ENCODE results near the gene ACOT8. TPM values are rescaled to one million over a fixed set of nuclear protein-coding genes. Genes with fewer than 3 reads are reported as not detected.
A peak's percentile ranks its signal among the peaks of the same experiment; 100 is the strongest.
"Not testable (repeated sequence)": the region's sequence is repeated elsewhere in the genome, so short reads cannot be mapped to it uniquely, and the experiment has no call there.

The ACOT8 gene
- total RNA-seq, 1 donor from 2014 or later: 24.9 TPM

DNA sequence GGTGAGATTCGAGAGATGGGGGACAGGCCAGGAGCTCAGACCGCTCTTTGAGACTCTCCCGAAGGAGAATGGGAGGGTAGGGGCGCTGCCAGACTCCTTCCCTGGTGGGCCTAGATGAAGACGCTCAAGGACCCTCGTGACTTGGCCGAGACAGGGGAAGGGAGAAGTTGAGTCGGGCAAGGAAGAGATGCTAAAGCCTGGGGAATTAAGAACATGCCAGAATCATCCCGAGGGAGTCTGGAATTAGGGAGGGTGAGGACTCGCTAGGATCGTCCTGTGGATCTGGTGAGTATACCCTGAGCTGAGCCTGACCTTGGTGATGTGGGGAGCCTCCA is 44.2 kb downstream of the ACOT8 start:
- intact Hi-C loops (cut with DNase I): no loop called here
- DNase-seq (ENCODE audit: low spot score): no peak

DNA sequence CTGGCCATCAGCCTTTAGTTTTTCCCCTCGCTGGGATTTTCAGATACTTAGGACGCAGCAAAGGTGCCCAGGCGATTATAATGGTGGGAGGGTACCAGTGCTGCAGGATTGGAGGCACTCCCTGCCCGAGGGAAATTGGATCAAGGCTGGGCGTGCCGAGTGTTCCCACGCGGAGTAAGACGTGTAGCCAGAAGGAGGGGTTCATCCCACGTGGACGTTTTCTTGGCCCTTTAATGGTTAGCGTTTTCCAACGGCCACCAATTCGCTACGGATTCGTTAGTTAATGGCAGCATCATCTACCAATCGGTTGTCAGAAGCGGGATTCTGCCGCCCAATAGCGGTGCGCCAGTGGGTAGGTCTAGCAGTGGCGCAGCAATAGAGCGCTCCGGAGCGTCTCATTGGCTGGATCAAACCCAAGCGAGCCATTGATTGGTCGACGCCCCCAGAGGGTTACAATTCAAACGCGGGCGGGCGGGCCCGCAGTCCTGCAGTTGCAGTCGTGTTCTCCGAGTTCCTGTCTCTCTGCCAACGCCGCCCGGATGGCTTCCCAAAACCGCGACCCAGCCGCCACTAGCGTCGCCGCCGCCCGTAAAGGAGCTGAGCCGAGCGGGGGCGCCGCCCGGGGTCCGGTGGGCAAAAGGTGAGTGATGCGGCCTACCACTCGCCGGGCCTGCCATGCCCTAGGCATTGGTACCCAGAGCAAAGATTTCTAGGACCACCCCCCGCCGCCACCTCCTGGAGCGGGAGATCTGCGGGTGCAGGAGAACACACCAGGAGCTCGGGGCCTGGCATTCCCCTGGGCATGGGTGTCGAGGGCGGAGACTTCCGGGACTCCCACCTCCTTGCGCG is 44.8 kb downstream of the ACOT8 start, which contains the start of gene UBE2C:
TSS of gene UBE2C (plus strand) at position 488 of the 849 bp plus-strand sequence. CDS start at position 540, 52 bp downstream.
- DNase-seq (ENCODE audit: low spot score): peak; percentile 97
- intact Hi-C loops (cut with DNase I): no loop called here

DNA sequence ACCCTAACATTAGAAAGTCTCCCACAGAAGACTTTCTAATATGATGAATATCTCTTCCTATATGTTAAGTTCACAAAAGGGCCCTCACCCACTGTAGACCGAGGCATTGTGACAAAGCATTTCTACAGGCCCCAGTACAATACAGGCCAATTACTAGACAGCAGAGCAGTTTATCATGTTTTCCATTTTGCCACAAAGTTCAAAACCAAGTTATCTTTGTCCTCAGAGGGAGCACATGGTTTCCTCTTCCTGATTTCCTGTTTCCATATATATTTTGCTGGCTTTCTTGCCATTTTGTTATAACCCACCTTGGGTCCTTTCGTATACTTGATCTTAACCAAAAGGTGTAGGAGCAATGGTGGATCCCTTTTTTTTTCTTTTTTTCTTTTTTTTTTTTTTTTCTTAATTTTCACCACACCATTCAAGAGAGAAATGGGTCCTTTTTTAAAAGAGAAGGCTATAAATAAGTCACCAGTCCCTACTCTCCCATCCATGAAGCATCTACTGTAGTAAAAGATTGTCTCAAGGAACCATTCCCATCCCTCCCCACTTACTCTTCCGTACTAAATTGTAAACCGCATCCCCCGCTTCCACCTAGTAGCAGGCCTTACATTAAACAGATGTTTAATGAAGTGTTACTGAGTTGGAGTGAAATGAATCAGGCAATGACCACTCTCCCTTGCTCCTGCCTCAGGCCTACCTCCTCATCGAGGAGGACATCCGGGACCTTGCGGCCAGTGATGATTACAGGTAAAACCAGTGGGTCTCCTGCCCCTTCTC is 46.8 kb downstream of the ACOT8 start:
- intact Hi-C loops (cut with DNase I): no loop called here
- peak; percentile 26 for DNase-seq (ENCODE audit: low spot score)

- DNase-seq (ENCODE audit: low spot score): peak; percentile 66
- intact Hi-C loops (cut with DNase I): no loop called here
Observed at GRCh38 chr20:45801851-45802250, 55.3 kb downstream of the ACOT8 start.

DNA sequence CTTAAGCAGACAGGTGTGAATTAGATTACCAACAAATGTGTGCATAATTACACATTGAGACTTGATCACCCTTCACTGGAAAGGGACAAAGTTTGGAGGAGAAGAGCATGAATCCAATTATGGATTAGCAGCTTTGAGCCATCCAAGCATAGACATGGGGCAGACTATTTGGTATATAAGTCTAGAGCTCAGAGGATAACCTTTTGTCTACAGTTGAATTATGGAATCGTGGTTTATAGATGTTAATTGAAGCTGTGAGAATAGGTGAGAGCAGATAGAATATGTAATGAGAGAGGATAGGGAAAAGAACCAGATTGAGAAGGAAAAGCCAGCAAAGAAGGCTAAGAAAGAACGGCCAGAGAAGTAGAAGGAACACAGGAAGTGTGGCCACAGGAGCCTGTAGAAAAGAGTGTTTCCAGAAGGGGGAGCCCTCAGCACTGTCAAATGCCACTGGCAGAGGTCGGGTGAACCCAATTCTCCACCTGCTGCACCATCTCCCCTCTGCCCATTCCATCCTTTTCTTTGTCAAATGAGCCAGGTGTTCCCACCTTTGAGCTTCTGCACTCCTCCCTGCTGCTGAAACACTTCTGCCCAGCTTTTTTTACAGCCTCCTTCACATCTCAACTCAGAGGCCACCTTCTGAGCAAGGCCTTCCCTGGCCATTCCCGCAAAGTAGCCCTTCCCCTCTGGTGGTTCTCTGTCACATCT is 58.1 kb downstream of the ACOT8 start:
- intact Hi-C loops (cut with DNase I): no loop called here
- DNase-seq (ENCODE audit: low spot score): no peak

GRCh38 chr20:45797955-45798354 is 59.2 kb downstream of the ACOT8 start:
- intact Hi-C loops (cut with DNase I): not testable (repeated sequence)

DNA sequence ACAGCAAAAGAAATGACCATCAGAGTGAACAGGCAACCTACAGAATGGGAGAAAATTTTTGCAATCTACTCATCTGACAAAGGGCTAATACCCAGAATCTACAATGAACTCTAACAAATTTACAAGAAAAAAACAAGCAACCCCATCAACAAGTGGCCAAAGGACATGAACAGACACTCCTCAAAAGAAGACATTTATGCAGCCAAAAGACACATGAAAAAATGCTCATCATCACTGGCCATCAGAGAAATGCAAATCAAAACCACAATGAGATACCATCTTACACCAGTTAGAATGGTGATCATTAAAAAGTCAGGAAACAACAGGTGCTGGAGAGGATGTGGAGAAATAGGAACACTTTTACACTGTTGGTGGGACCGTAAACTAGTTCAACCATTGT is 59.7 kb downstream of the ACOT8 start:
- intact Hi-C loops (cut with DNase I); DNase-seq (ENCODE audit: low spot score): not testable (repeated sequence)

More at GRCh38 chr20:45797955-45798354, 59.2 kb downstream of the ACOT8 start:
- not testable (repeated sequence) for DNase-seq (ENCODE audit: low spot score)

DNA sequence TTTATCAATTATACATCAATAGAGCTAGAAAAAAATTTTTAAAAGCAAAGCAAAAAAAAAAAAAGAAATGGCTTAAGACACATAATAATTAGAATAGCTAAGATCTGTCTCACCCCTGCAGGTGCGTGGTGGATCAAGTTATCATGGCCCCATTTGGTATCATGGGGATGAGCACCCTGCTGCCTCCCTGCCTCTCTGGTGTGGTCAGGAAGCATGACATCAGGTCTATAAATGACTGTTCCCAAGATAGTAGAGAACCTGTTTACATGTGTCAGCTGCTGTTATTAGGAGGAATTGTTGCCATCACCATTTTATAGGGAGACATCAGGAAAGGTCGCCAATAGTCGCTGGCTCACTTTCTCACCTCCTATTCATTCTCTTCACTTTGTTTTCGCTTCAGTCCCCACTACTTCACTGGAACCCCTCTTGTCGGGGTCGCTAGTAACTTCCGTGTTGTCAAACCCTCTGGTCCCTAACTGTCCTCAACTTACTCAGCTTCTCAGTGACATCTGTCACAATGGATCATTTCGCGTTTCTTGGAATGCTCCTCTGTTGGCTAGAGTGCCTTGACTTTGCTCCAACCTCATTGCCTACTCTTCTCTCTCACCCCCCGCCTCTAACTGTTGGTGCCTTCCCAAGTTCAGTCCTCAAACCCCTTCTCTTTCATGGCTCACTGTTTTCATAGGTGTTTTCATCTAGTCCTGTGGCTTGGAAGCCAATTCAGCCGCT is 60.7 kb downstream of the ACOT8 start:
- DNase-seq (ENCODE audit: low spot score): peak; percentile 19
- intact Hi-C loops (cut with DNase I): no loop called here

DNA sequence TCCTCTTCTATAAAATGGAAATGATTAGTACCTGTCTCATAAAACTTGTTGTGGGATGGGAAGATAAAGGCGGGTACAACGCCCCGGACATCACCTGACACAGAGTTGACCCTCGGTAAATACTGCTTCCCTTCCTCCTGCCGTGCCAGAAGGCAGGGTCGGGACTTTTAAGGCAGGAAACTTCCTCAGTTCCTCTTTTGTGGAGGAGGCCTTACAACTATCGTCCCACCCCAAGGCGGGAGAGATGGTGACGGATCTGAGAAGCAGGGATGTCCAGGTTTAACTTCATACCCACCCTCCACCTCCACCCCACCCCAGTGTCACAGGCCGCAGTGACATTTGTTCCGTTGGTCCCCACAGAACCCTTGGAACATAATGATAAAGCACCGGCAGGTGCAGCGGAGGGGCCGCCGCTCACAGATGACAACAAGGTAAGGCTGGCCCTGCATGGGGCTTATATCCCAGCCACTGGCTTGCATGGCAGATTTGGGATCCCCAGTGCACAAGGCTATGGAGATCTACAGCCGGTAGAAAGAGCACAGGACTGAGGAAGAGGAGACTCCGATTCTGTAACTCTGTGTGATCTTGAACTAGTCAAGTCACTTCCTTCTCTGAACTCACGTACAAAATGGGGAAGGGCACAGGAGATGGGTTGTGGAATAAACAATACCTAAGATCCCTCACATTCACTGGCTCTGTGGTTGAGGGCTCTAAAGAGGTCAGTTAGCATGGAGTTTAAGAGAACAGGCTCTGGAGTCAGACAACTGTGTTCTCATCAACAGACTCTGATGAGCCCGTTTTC is 64.7 kb downstream of the ACOT8 start:
- peak; percentile 75 for DNase-seq (ENCODE audit: low spot score)
- intact Hi-C loops (cut with DNase I): no loop called here

Other genes starting within 250 kb of the ACOT8 start
- gene WFDC10A, start 227.7 kb downstream of the ACOT8 start, total RNA-seq: not detected
- not detected for gene WFDC9, start 226.1 kb downstream of the ACOT8 start, total RNA-seq
- gene WFDC11, start 187.2 kb downstream of the ACOT8 start, total RNA-seq: not detected
- gene WFDC13, start 155.4 kb downstream of the ACOT8 start, total RNA-seq: not detected
- gene WFDC10B, start 152.4 kb downstream of the ACOT8 start, total RNA-seq: not detected
- gene SPINT4, start 135.0 kb downstream of the ACOT8 start, total RNA-seq: not detected
- gene WFDC3, start 65.5 kb downstream of the ACOT8 start, total RNA-seq: 2.0 TPM
- gene DNTTIP1, start 65.4 kb downstream of the ACOT8 start, total RNA-seq: 26.3 TPM
- gene UBE2C, start 44.7 kb downstream of the ACOT8 start, total RNA-seq: 0.38 TPM
- gene TNNC2, start 30.1 kb downstream of the ACOT8 start, total RNA-seq: not detected
- 19.5 TPM for gene SNX21, start 23.6 kb downstream of the ACOT8 start, total RNA-seq
- gene ZSWIM3, start 222 bp upstream of the ACOT8 start, total RNA-seq: 2.0 TPM
- 6.9 TPM for gene ZSWIM1, start 23.8 kb upstream of the ACOT8 start, total RNA-seq
- gene SPATA25, start 30.2 kb upstream of the ACOT8 start, total RNA-seq: 3.3 TPM
- 7.6 TPM for gene NEURL2, start 33.8 kb upstream of the ACOT8 start, total RNA-seq
- 111 TPM for gene CTSA, start 33.9 kb upstream of the ACOT8 start, total RNA-seq
- gene PLTP, start 54.8 kb upstream of the ACOT8 start, total RNA-seq: 37.1 TPM
- gene PCIF1, start 77.3 kb upstream of the ACOT8 start, total RNA-seq: 30.2 TPM
- gene ZNF335, start 114.8 kb upstream of the ACOT8 start, total RNA-seq: 8.5 TPM
- 2.4 TPM for gene MMP9, start 151.5 kb upstream of the ACOT8 start, total RNA-seq
- gene SLC12A5, start 171.8 kb upstream of the ACOT8 start, total RNA-seq: 0.73 TPM
- gene NCOA5, start 232.6 kb upstream of the ACOT8 start, total RNA-seq: 12.3 TPM